HG02885 (cell line): ENCODE measurements around the gene ADD2.
"Not testable (repeated sequence)": the region's sequence is repeated elsewhere in the genome, so short reads cannot be mapped to it uniquely, and the experiment has no call there.

Experiments used
- ATAC-seq: cut with Tn5 transposase; IDR thresholded peaks from one replicate; pipeline ENCODE4 v1.9.1; 2021; ENCODE audit warnings: mild to moderate bottlenecking; ENCODE audit not compliant: unreplicated experiment, poor library complexity

The ADD2 gene

DNA sequence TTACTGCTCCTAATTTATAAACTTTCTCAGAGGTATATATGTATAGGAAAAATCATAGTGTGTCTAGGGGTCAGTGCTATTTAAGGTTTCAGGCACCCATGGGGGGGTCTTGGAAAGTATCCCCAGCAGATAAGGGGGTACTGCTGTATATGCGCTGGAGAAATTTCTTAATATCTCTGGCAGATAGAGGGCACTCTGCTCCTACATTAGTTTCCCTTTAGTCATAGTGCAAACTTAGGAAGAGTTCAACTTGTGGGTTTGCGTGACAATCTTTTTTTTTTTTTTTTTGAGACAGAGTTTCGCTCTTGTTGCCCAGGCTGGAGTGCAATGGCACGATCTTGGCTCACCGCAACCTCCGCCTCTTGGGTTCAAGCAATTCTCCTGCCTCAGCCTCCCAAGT, 112.8 kb downstream of the ADD2 start:
- ATAC-seq: not testable (repeated sequence)

DNA sequence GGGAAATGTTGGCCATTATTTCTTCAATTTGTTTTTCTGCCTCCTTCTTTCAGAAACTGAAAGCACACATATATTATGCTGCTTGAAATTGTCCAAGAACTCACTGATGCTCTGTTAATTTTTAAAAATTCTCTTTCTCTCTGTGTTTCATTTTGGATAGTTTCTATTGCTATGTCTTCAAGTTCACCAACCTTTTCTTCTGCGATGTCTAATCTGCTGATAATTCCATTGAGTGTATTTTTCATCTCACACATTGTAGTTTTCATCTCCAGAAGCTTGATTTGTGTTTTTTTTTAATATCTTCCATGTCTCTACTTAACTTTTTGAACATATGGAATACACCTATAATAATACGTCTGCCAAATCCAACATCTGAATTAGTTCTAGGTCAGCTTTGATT, 116.3 kb downstream of the ADD2 start:
- ATAC-seq: no peak

DNA sequence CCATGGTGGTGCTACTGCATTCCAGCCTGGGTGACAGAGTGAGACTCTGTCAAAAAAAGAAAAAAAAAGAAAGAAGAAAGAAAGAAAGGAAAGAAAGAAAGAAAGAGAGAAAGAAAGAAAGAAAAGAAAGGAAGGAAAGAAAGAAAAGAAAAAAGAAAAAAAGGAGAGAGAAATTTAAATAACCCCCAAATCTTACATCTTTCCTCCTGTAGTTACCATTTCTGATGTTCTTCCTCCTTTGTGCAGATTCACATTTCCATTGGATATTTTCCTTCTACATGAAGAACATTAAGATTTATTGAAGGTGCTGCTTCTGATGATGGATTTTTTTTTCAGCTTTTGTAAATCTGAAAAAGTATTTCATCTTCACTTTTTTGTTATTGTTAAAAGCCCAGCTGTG, 117.0 kb downstream of the ADD2 start:
- no peak for ATAC-seq

- no peak for ATAC-seq
Measured at GRCh38 chr2:70648961-70649360, 119.0 kb downstream of the ADD2 start.

DNA sequence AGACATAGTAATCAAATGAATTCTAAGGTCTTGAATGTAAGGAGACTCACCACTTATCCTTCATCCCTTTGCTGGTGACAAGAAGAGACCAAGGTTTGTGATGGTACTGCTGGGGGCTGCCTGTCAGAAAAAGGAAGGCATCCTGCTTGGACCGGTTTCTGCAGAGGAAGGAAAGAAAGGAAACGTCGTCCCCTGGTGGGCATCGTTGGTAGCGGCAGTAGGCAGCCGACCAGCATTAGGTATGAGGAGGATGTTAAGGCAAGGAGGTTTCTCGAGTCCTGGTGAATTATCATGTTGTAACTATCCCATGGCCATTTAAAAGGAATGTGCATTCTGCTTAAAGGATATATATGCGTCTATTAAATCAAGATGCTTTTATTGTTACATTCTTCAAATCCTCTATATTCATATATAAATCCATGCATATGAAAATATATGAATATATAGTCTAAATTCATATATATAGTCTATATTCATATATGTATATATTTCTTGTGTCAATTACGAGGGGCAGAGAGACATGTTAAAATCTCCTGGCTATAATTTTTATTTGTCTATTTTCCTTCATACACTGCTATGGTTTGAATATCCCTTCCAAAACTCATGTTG, 120.0 kb downstream of the ADD2 start:
- ATAC-seq: no peak

DNA sequence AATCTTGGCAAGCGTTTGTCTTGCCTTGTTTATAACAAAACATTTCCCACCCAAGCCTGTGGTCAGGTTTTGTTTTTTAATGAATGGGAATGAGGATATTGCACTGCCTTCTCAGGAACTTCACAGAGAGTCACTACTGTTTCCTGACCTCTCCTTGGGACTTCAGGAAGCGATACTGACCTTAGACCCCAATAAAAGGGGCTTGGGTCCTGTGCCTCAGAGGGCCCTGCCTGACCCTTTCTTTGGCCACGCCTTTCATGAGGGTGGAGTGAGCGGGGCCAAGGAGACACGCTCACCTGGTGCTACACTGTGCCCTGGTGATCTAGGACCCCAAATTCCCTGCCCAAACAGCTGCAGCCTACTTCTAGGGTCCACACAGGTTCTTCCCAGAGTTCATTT, 121.6 kb downstream of the ADD2 start:
- no peak for ATAC-seq

GRCh38 chr2:70645733-70646419, 122.1 kb downstream of the ADD2 start:
- ATAC-seq: no peak

GRCh38 chr2:70643715-70644114, 124.3 kb downstream of the ADD2 start:
- no peak for ATAC-seq

GRCh38 chr2:70641263-70641784, 126.7 kb downstream of the ADD2 start:
- no peak for ATAC-seq

DNA sequence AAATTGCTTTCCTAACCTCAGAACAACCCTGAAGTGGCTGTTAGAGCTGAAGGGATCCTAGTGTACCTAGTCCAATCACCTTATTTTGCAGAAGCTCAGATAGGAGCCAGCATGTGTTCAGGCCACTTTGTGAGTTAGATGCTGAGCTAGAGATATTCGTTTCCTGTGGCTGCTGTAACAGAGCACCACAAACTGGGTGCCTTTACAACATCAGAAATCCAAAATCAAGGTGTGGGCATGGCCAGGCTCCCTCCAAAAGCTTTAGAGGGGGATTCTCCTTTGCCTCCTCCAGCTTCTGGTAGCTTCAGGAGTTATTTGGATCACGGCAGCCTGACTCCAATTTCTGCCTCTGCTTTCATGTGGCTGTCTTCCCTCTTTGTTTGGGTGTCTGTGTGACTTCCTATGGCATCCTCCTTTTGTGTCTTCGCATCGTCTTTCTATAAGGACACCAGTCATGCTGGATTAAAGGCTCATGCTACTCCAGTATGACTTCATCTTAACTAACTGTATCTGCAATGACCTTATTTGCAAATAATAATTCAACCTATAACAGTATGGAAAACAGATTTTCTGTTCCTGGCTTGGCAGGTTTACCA, 128.1 kb downstream of the ADD2 start:
- no peak for ATAC-seq

DNA sequence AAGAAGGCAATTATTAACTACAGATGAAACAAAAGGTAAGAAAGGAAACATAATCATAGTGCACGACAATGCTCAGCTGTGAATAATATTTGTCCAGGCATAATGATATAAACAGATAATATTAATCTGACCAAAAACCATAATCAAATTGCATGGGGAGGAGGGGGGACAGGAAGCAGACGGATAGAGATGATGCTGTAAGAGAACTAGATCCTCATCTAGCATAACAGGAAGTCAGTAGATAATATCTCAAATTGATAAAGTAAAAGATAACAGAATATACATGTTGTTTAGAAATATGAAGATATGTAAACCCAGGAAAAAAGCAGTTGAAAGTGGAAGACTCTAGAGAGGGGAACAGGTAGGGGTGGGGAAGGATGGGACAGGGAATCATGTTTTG, 129.4 kb downstream of the ADD2 start:
- no peak for ATAC-seq

DNA sequence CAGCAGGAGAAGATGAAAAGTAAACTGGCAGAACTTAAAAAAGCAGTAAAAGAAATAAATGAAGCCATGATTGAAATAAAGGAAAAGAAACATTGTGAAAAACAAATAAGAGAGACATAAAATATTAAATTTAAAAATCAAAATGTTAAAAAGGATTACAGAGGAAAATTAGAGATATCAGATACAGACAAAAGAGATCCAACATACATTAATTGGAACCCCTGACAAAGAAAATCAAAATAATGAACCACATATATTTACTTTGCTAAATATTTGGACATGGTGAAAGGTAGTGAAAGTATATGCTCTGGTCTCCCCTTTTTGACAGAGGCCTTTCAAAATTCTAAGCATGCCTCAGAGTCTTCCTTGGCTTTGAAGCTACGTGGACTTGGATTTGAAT, 134.5 kb downstream of the ADD2 start:
- no peak for ATAC-seq

GRCh38 chr2:70632966-70633365, 135.0 kb downstream of the ADD2 start:
- ATAC-seq: no peak

- no peak for ATAC-seq
Measured at GRCh38 chr2:70632388-70632787, 135.6 kb downstream of the ADD2 start.

DNA sequence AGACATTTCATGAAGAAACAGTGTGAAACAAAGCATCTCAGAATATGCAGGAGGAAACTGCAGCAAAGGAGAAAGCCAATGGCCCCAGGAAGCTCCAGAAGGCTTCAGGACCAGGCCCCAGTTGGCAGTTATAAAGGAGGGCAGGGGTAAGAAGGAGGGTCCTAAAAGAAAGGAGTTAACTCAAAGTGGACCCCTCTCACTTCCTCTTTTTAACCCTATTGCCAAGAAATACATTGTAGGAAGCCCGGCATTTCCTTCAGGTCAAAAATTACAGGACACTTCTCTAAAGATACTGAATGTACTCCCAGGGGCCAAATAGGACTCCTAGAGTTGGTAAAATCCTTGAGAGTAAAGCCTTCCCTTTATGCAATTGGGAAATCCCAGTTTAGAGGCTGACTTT, 137.2 kb downstream of the ADD2 start:
- no peak for ATAC-seq

GRCh38 chr2:70627211-70627898, 140.6 kb downstream of the ADD2 start:
- no peak for ATAC-seq

- ATAC-seq: no peak
Measured at GRCh38 chr2:70626254-70626990, 141.6 kb downstream of the ADD2 start.

- not testable (repeated sequence) for ATAC-seq
Measured at GRCh38 chr2:70621536-70621935, 146.5 kb downstream of the ADD2 start.

DNA sequence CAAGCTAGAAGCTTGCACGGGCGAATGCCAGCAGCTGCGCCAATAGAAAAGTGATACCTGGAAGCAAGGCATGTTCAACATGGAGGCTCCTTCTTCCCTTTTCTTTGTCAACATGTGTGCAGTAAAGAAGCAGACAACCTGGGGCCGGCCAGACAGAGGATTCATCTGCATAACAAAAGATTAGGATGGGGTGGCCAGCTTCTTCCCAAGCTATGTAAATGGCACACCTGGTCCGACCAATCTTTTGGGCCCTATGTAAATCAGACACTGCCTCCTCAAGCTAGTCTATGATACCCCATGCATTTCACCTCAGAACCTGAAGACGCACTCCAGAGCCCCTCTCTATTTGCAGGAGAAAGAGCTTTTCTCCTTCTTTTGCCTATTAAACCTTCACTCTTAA, 148.0 kb downstream of the ADD2 start:
- ATAC-seq: no peak

DNA sequence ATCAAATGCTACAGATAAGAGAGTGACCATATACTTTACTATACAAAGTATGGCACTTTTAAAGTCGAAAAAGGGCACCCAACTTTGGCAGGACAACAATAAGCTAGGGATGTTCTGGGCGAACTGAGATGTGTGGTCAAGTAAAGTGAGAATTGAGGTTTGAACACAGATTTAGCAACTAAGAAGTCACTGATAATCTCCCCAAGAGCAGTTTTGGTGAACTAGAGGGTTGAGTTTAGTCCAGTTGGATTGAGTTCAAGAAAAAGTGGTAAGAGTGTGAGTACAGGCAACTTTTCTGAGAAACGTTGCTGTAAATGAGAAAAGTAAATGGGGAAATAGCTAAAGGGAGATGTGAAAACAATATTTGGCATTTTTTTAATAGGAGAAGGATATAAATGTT, 148.8 kb downstream of the ADD2 start:
- no peak for ATAC-seq
